ENCODE measurements around the gene KRTAP5-3.
"Not testable (repeated sequence)": the region's sequence is repeated elsewhere in the genome, so short reads cannot be mapped to it uniquely, and the experiment has no call there.

KRTAP5-3 gene

GRCh38 chr11:1623716-1624115 is 15.5 kb upstream of the KRTAP5-3 start:
- in situ Hi-C loops (cut with MboI; ENCODE audit: low sequenced_read_pairs) = no loop called here

GRCh38 chr11:1622086-1622485 is 13.8 kb upstream of the KRTAP5-3 start, which contains the start of gene KRTAP5-4:
Gene KRTAP5-4, minus strand, starts transcription at chr11:1622138. Its CDS starts 45 bp downstream, at chr11:1622093.
- in situ Hi-C loops (cut with MboI; ENCODE audit: low sequenced_read_pairs) = no loop called here

GRCh38 chr11:1619449-1619848 is 11.2 kb upstream of the KRTAP5-3 start:
- in situ Hi-C loops (cut with MboI; ENCODE audit: low sequenced_read_pairs) = no loop called here

GRCh38 chr11:1618231-1618630 is 10.0 kb upstream of the KRTAP5-3 start:
- in situ Hi-C loops (cut with MboI; ENCODE audit: low sequenced_read_pairs) = no loop called here

GRCh38 chr11:1607901-1608300 is 362 bp downstream of the KRTAP5-3 start:
- in situ Hi-C loops (cut with MboI; ENCODE audit: low sequenced_read_pairs) = not testable (repeated sequence)

- in situ Hi-C loops (cut with MboI; ENCODE audit: low sequenced_read_pairs) = not testable (repeated sequence)
Observed at GRCh38 chr11:1607156-1607845, 962 bp downstream of the KRTAP5-3 start.

GRCh38 chr11:1605923-1606322 is 2.3 kb downstream of the KRTAP5-3 start:
- in situ Hi-C loops (cut with MboI; ENCODE audit: low sequenced_read_pairs) = not testable (repeated sequence)

GRCh38 chr11:1604711-1605110 is 3.6 kb downstream of the KRTAP5-3 start:
- in situ Hi-C loops (cut with MboI; ENCODE audit: low sequenced_read_pairs) = no loop called here

GRCh38 chr11:1604181-1604580 is 4.1 kb downstream of the KRTAP5-3 start:
- in situ Hi-C loops (cut with MboI; ENCODE audit: low sequenced_read_pairs) = no loop called here

- in situ Hi-C loops (cut with MboI; ENCODE audit: low sequenced_read_pairs) = no loop called here
Observed at GRCh38 chr11:1603629-1604028, 4.6 kb downstream of the KRTAP5-3 start.

- in situ Hi-C loops (cut with MboI; ENCODE audit: low sequenced_read_pairs) = not testable (repeated sequence)
Observed at GRCh38 chr11:1601663-1602062, 6.6 kb downstream of the KRTAP5-3 start.

- in situ Hi-C loops (cut with MboI; ENCODE audit: low sequenced_read_pairs) = no loop called here
Observed at GRCh38 chr11:1600626-1601025, 7.6 kb downstream of the KRTAP5-3 start.

GRCh38 chr11:1598816-1599215 is 9.4 kb downstream of the KRTAP5-3 start:
- in situ Hi-C loops (cut with MboI; ENCODE audit: low sequenced_read_pairs) = no loop called here

GRCh38 chr11:1598406-1598805 is 9.9 kb downstream of the KRTAP5-3 start:
- in situ Hi-C loops (cut with MboI; ENCODE audit: low sequenced_read_pairs) = not testable (repeated sequence)

GRCh38 chr11:1597994-1598380 is 10.3 kb downstream of the KRTAP5-3 start, which contains the start of gene KRTAP5-2:
Gene KRTAP5-2, minus strand, starts transcription at chr11:1598294. Its CDS starts 44 bp downstream, at chr11:1598250.
- in situ Hi-C loops (cut with MboI; ENCODE audit: low sequenced_read_pairs) = no loop called here

GRCh38 chr11:1597331-1597993 is 10.8 kb downstream of the KRTAP5-3 start:
- in situ Hi-C loops (cut with MboI; ENCODE audit: low sequenced_read_pairs) = no loop called here

- in situ Hi-C loops (cut with MboI; ENCODE audit: low sequenced_read_pairs) = not testable (repeated sequence)
Observed at GRCh38 chr11:1596576-1597121, 11.6 kb downstream of the KRTAP5-3 start.

- in situ Hi-C loops (cut with MboI; ENCODE audit: low sequenced_read_pairs) = not testable (repeated sequence)
Observed at GRCh38 chr11:1595994-1596575, 12.2 kb downstream of the KRTAP5-3 start.

GRCh38 chr11:1592628-1593027 is 15.6 kb downstream of the KRTAP5-3 start:
- in situ Hi-C loops (cut with MboI; ENCODE audit: low sequenced_read_pairs) = no loop called here

- in situ Hi-C loops (cut with MboI; ENCODE audit: low sequenced_read_pairs) = no loop called here
Observed at GRCh38 chr11:1589996-1590395, 18.3 kb downstream of the KRTAP5-3 start.

GRCh38 chr11:1589191-1589963 is 18.9 kb downstream of the KRTAP5-3 start:
- in situ Hi-C loops (cut with MboI; ENCODE audit: low sequenced_read_pairs) = not testable (repeated sequence)

Data from HL-60/S4 treated with retinoic acid at 250 ng/mL for 4 days and 3 days (cell line).